HepG2 (cell line): ENCODE results near the gene S1PR2. TPM values are rescaled to one million over a fixed set of nuclear protein-coding genes. Genes with fewer than 3 reads are reported as not detected.
A peak's percentile ranks its signal among the peaks of the same experiment; 100 is the strongest.

Source experiments
- ARID2 ChIP-seq: sonication (generic); formaldehyde crosslinking; IDR thresholded peaks from 2 replicates; pipeline ENCODE4 v1.8.1; 2022; ENCODE audit warnings: mild to moderate bottlenecking, missing genetic modification reagents, borderline replicate concordance
- BRCA1 ChIP-seq: sonication (generic); formaldehyde crosslinking; IDR thresholded peaks from 2 replicates; pipeline ENCODE4 v1.4.0; 2020; ENCODE audit warnings: missing genetic modification reagents
- CC2D1A ChIP-seq: sonication (generic); formaldehyde crosslinking; IDR thresholded peaks from 2 replicates; pipeline ENCODE4 v1.8.1; 2023; ENCODE audit warnings: mild to moderate bottlenecking, missing genetic modification reagents
- CHCHD3 ChIP-seq: sonication (generic); formaldehyde crosslinking; IDR thresholded peaks from 2 replicates; pipeline ENCODE4 v1.8.0; 2022; ENCODE audit warnings: mild to moderate bottlenecking, missing genetic modification reagents, moderate library complexity
- DNMT3B ChIP-seq: conservative IDR thresholded peaks from 2 replicates; pipeline ENCODE4 v1.6.1; 2016; ENCODE audit warnings: missing biosample characterization, control low read depth
- DR1 ChIP-seq: sonication (generic); formaldehyde crosslinking; IDR thresholded peaks from 2 replicates; pipeline ENCODE4 v1.8.0; 2021; ENCODE audit warnings: mild to moderate bottlenecking, missing genetic modification reagents, inconsistent platforms
- EP300 ChIP-seq, 3 experiments: sonication (generic) in 1 of 3; formaldehyde crosslinking in 1 of 3; IDR thresholded peaks; 2 replicates each; pipeline versions ENCODE4 v1.5.1 to v1.6.1; 2011 to 2020; ENCODE audit warnings: low read depth in 2 of 3, low read length in 2 of 3, borderline replicate concordance in 1 of 3, improper control_type of control experiment in 1 of 3, mild to moderate bottlenecking in 1 of 3, missing genetic modification reagents in 1 of 3, moderate library complexity in 1 of 3
- KDM2A ChIP-seq: sonication (generic); formaldehyde crosslinking; IDR thresholded peaks from 2 replicates; pipeline ENCODE4 v1.4.0; 2020; ENCODE audit warnings: low read depth, missing genetic modification reagents, borderline replicate concordance
- MTF1 ChIP-seq: sonication (generic); formaldehyde crosslinking; IDR thresholded peaks from 2 replicates; pipeline ENCODE4 v1.5.0; 2020; ENCODE audit warnings: missing genetic modification reagents
- NCOA5 ChIP-seq: sonication (generic); formaldehyde crosslinking; IDR thresholded peaks from 2 replicates; pipeline ENCODE4 v1.4.0; 2020; ENCODE audit warnings: missing genetic modification reagents
- NR2C2 ChIP-seq: sonication (generic); formaldehyde crosslinking; IDR thresholded peaks from 2 replicates; pipeline ENCODE4 v1.4.0; 2020; ENCODE audit warnings: missing genetic modification reagents, mild to moderate bottlenecking, moderate library complexity, borderline replicate concordance
- TP53 ChIP-seq: sonication (generic); formaldehyde crosslinking; conservative IDR thresholded peaks from 2 replicates; pipeline ENCODE4 v1.4.0; 2020; ENCODE audit warnings: missing genetic modification reagents
- TRIM24 ChIP-seq: sonication (generic); formaldehyde crosslinking; IDR thresholded peaks from 2 replicates; pipeline ENCODE4 v1.8.0; 2022; ENCODE audit warnings: mild to moderate bottlenecking, missing genetic modification reagents
- ZNF510 ChIP-seq: sonication (generic); formaldehyde crosslinking; IDR thresholded peaks from 2 replicates; pipeline ENCODE4 v1.4.0; 2020; ENCODE audit warnings: low read depth, mild to moderate bottlenecking, missing genetic modification reagents
- ZNF563 ChIP-seq: sonication (generic); formaldehyde crosslinking; IDR thresholded peaks from 2 replicates; pipeline ENCODE4 v1.8.0; 2022; ENCODE audit warnings: mild to moderate bottlenecking, moderate library complexity, missing genetic modification reagents
- ZNF607 ChIP-seq: sonication (generic); formaldehyde crosslinking; IDR thresholded peaks from 2 replicates; pipeline ENCODE4 v1.5.1; 2020; ENCODE audit warnings: missing genetic modification reagents, mild to moderate bottlenecking, borderline replicate concordance
- polyA plus RNA-seq, 8 experiments: library from polyadenylated mRNA; depleted of rRNA in 3 of 8; stranded (reverse) in 7 of 8; unstranded in 1 of 8; fragments of >200 nt; fragmentation: Illumina TruSeq in 4 of 8; extraction: Trizol in 4 of 8; gene quantifications; 2 replicates each; pipeline versions ENCODE4 v1.2.1 to v1.2.3, GENCODE V29; 2011 to 2016; ENCODE audit warnings: low read depth in 4 of 8, missing spikeins in 1 of 8, mixed read lengths in 1 of 8; ENCODE audit not compliant: insufficient read depth in 1 of 8
- total RNA-seq, 5 experiments: library from RNA; depleted of rRNA; stranded (reverse); fragments of >200 nt; fragmentation: Illumina TruSeq; extraction: Trizol; gene quantifications; 2 replicates each; pipeline ENCODE4 v1.2.3, GENCODE V29; 2016; ENCODE audit warnings: low read depth in 1 of 5
- TF ChIP-seq, protein P1 (sequence below), 2 experiments: IDR thresholded peaks; 2 replicates each; pipeline ENCODE4 v1.6.1; 2011 to 2012; ENCODE audit warnings: low read length in 2 of 2, borderline replicate concordance in 1 of 2, low read depth in 1 of 2, mild to moderate bottlenecking in 1 of 2, moderate library complexity in 1 of 2
- TF ChIP-seq, protein P2 (sequence below): sonication (generic); formaldehyde crosslinking; IDR thresholded peaks from 2 replicates; pipeline ENCODE4 v1.5.1; 2020; ENCODE audit warnings: mild to moderate bottlenecking, missing genetic modification reagents, moderate library complexity
- TF ChIP-seq, protein P3 (sequence below): sonication (generic); formaldehyde crosslinking; IDR thresholded peaks from 2 replicates; pipeline ENCODE4 v1.8.1; 2023; ENCODE audit warnings: mild to moderate bottlenecking, missing genetic modification reagents, borderline replicate concordance
- TF ChIP-seq, protein P4 (sequence below): IDR thresholded peaks from 2 replicates; pipeline ENCODE4 v1.6.1; 2016; ENCODE audit warnings: low read depth, borderline replicate concordance

S1PR2 gene
- total and polyA plus RNA-seq, 2 of the 13 experiments (the other 11 are each of a cell fraction or from before 2014, with no cell fraction given), result 0.91 to 1.3 TPM

DNA sequence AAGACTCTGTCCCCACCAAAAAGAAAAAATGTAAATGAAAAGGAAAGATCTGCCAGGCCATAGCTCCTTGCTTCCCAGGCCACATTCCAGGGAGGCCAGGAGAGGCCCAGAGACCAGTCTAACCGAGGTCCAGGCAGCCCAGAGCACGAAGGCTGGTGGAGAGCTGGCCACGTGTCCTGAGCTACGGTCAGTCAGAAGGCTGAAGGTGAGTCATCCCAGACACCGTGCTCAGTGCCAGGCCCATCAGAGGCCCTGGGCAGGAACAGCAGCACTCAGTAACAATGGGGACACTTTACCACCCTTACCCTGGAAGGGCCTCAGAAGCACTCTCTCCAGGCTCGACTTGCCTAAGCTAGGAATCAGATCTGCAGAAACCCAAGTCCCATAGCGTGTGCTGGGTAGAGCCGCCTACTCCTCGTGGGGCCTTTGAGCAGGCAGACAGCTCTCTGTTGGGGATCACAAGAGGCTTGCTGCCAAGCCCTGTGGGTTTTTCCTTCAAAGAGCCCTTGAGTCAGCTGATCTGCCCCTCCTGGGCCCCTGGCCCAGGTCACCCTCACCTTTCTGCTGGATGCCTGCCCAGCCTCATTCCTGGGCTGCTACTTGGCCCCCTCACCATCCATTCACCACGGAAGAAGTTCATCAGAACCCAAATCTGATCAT is 24.8 kb downstream of the S1PR2 start (continued):
- TF ChIP-seq, protein P1, sequence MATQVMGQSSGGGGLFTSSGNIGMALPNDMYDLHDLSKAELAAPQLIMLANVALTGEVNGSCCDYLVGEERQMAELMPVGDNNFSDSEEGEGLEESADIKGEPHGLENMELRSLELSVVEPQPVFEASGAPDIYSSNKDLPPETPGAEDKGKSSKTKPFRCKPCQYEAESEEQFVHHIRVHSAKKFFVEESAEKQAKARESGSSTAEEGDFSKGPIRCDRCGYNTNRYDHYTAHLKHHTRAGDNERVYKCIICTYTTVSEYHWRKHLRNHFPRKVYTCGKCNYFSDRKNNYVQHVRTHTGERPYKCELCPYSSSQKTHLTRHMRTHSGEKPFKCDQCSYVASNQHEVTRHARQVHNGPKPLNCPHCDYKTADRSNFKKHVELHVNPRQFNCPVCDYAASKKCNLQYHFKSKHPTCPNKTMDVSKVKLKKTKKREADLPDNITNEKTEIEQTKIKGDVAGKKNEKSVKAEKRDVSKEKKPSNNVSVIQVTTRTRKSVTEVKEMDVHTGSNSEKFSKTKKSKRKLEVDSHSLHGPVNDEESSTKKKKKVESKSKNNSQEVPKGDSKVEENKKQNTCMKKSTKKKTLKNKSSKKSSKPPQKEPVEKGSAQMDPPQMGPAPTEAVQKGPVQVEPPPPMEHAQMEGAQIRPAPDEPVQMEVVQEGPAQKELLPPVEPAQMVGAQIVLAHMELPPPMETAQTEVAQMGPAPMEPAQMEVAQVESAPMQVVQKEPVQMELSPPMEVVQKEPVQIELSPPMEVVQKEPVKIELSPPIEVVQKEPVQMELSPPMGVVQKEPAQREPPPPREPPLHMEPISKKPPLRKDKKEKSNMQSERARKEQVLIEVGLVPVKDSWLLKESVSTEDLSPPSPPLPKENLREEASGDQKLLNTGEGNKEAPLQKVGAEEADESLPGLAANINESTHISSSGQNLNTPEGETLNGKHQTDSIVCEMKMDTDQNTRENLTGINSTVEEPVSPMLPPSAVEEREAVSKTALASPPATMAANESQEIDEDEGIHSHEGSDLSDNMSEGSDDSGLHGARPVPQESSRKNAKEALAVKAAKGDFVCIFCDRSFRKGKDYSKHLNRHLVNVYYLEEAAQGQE (IDR thresholded peaks at IDR 0.05; ENCODE audit: borderline replicate concordance in 1 of 2, low read depth in 1 of 2, low read length in 2 of 2), result no peak
- TF ChIP-seq, protein P2, sequence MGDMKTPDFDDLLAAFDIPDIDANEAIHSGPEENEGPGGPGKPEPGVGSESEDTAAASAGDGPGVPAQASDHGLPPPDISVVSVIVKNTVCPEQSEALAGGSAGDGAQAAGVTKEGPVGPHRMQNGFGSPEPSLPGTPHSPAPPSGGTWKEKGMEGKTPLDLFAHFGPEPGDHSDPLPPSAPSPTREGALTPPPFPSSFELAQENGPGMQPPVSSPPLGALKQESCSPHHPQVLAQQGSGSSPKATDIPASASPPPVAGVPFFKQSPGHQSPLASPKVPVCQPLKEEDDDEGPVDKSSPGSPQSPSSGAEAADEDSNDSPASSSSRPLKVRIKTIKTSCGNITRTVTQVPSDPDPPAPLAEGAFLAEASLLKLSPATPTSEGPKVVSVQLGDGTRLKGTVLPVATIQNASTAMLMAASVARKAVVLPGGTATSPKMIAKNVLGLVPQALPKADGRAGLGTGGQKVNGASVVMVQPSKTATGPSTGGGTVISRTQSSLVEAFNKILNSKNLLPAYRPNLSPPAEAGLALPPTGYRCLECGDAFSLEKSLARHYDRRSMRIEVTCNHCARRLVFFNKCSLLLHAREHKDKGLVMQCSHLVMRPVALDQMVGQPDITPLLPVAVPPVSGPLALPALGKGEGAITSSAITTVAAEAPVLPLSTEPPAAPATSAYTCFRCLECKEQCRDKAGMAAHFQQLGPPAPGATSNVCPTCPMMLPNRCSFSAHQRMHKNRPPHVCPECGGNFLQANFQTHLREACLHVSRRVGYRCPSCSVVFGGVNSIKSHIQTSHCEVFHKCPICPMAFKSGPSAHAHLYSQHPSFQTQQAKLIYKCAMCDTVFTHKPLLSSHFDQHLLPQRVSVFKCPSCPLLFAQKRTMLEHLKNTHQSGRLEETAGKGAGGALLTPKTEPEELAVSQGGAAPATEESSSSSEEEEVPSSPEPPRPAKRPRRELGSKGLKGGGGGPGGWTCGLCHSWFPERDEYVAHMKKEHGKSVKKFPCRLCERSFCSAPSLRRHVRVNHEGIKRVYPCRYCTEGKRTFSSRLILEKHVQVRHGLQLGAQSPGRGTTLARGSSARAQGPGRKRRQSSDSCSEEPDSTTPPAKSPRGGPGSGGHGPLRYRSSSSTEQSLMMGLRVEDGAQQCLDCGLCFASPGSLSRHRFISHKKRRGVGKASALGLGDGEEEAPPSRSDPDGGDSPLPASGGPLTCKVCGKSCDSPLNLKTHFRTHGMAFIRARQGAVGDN (CRISPR knock-in tag), result peak; percentile 99
- no peak for TF ChIP-seq NR2C2 (CRISPR knock-in tag)
- TF ChIP-seq, protein P3, sequence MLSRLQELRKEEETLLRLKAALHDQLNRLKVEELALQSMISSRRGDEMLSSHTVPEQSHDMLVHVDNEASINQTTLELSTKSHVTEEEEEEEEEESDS (CRISPR knock-in tag), result no peak
- TF ChIP-seq, protein P4, sequence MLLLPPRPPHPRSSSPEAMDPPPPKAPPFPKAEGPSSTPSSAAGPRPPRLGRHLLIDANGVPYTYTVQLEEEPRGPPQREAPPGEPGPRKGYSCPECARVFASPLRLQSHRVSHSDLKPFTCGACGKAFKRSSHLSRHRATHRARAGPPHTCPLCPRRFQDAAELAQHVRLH (CRISPR knock-in tag), result peak; percentile 54; the same call in 1 of the 2 replicates
- no peak for TF ChIP-seq CC2D1A (CRISPR knock-in tag)
- TF ChIP-seq MTF1, result no peak
- TF ChIP-seq ARID2 (CRISPR knock-in tag), result no peak
- peak; percentile 59; the same call in 1 of the 2 replicates for TF ChIP-seq ZNF563 (CRISPR knock-in tag)
- TF ChIP-seq TRIM24 (CRISPR knock-in tag), result no peak
- peak; percentile 30; the same call in 1 of the 2 replicates for TF ChIP-seq KDM2A (CRISPR knock-in tag)
- TF ChIP-seq NCOA5 (CRISPR knock-in tag), result no peak
- TF ChIP-seq DNMT3B (CRISPR knock-in tag), result 0 out of 2 replicates have a peak, but pooled peaks have one; percentile 45
- TF ChIP-seq BRCA1 (CRISPR knock-in tag), result no peak
- peak; percentile 32; the same call in 1 of the 2 replicates for TF ChIP-seq ZNF510 (CRISPR knock-in tag)
- TF ChIP-seq CHCHD3 (CRISPR knock-in tag), result no peak
- no peak for TF ChIP-seq DR1 (CRISPR knock-in tag)
- no peak for TF ChIP-seq EP300 (IDR thresholded peaks at IDR 0.05; ENCODE audit: low read depth in 2 of 2, low read length in 2 of 2)
- 0 out of 2 replicates have a peak, but pooled peaks have one; percentile 18 for TF ChIP-seq EP300 (CRISPR knock-in tag; IDR thresholded peaks at IDR 0.05; ENCODE audit: borderline replicate concordance)
- TF ChIP-seq ZNF607 (CRISPR knock-in tag), result 0 out of 2 replicates have a peak, but pooled peaks have one; percentile 43
- TF ChIP-seq TP53 (CRISPR knock-in tag), result no peak
